Testis (tissue), 2 donors: ENCODE results near the gene SRSF11.
"Not testable (repeated sequence)": the region's sequence is repeated elsewhere in the genome, so short reads cannot be mapped to it uniquely, and the experiment has no call there.

ENCODE experiments used
- CTCF ChIP-seq, 3 experiments: fragments of 450-650 bp in 2 of 3; fragments of 200-600 bp in 1 of 3; sonication (generic) in 1 of 3; IDR thresholded peaks; one replicate each; pipeline ENCODE4 v1.5.1; 2016 to 2019; ENCODE audit warnings: antibody characterized with exemption in 3 of 3, mild to moderate bottlenecking in 2 of 3, moderate library complexity in 1 of 3
- POLR2A ChIP-seq: fragments of 450-650 bp; IDR thresholded peaks from one replicate; pipeline ENCODE4 v1.6.1; 2017; ENCODE audit warnings: antibody characterized with exemption, mild to moderate bottlenecking, moderate library complexity

GRCh38 chr1:70185181-70185580 is 36.0 kb upstream of the SRSF11 start:
- TF ChIP-seq CTCF (IDR thresholded peaks at IDR 0.05); POLR2A: not testable (repeated sequence)
